Activated CD8-positive, alpha-beta T cell treated with anti-CD3 and anti-CD28 coated beads, Interleukin-2, amount 10 ng/mL, durations not matched to agents 7 days and 5 days (primary cell): ENCODE results near the gene SEC14L3. TPM values are rescaled to one million over a fixed set of nuclear protein-coding genes. Genes with fewer than 3 reads are reported as not detected.

Source experiments
- ATAC-seq: fragments of 150-1000 bp; cut with Tn5 transposase; one replicate; pipeline ENCODE4 v1.10.0; 2021; ENCODE audit warnings: moderate library complexity
- CTCF ChIA-PET: fragments of 350-600 bp; sonication (Branson Sonifier 250); formaldehyde crosslinking; loops from one replicate; lab custom pipeline; 2021; ENCODE audit warnings: antibody characterized with exemption; lab: Charles Lee
- POLR2A ChIA-PET: fragments of 350-600 bp; sonication (Branson Sonifier 250); formaldehyde crosslinking; loops from one replicate; lab custom pipeline; 2021; ENCODE audit warnings: antibody characterized with exemption; lab: Charles Lee
- DNase-seq: peaks from one replicate; pipeline ENCODE4 v3.0.0-alpha.2; 2020
- H3K27ac Mint-ChIP-seq: one replicate; pipeline ENCODE4 v1.8.0; 2021; ENCODE audit warnings: mild to moderate bottlenecking, mixed read lengths
- H3K27me3 Mint-ChIP-seq: one replicate; pipeline ENCODE4 v1.8.0; 2021; ENCODE audit warnings: low read depth, mixed read lengths
- H3K36me3 Mint-ChIP-seq: one replicate; pipeline ENCODE4 v1.8.0; 2021; ENCODE audit warnings: low read depth, mixed read lengths
- H3K4me1 Mint-ChIP-seq: one replicate; pipeline ENCODE4 v1.8.0; 2021; ENCODE audit warnings: low read depth, mixed read lengths
- H3K4me3 Mint-ChIP-seq: one replicate; pipeline ENCODE4 v1.8.0; 2021; ENCODE audit warnings: mild to moderate bottlenecking, mixed read lengths
- H3K9me3 Mint-ChIP-seq: one replicate; pipeline ENCODE4 v1.8.0; 2022; ENCODE audit warnings: mixed read lengths; ENCODE audit not compliant: insufficient read depth
- total RNA-seq, 2 experiments: library from RNA; stranded (reverse); gene quantifications; one replicate each; pipeline ENCODE4 v1.2.3, GENCODE V29; 2021

SEC14L3 gene
- total RNA-seq, 2 experiments from 2014 or later: not detected

GRCh38 chr22:30429887-30430286 is 41.9 kb downstream of the SEC14L3 start:
- H3K9me3 Mint-ChIP-seq: no peaks in the 10 kb centered on the region
- POLR2A ChIA-PET: no interaction called here
- CTCF ChIA-PET: no interaction called here

GRCh38 chr22:30427871-30428270 is 43.9 kb downstream of the SEC14L3 start:
- CTCF ChIA-PET: interaction anchor here (0.7 to 6.2 kb wide), 5 partner anchors 9 to 140 kb away, joined by 3 to 61 read pairs (median 4); no protein-coding TSS in a partner anchor
- ATAC-seq: no peak
- no peak for DNase-seq
- Mint-ChIP-seq H3K4me1 (peaks cover 28% of the 10 kb centered on the region), H3K9me3 (no peaks in the 10 kb centered on the region), H3K27ac (no peak overlapping the region), H3K27me3 (no peaks in the 10 kb centered on the region), H3K36me3 (peaks cover 36% of the 10 kb centered on the region), H3K4me3 (no peak overlapping the region)
- POLR2A ChIA-PET: interaction anchor here (0.7 kb wide), 1 partner anchor 1008 kb away, joined by 3 read pairs; no protein-coding TSS in a partner anchor

More at GRCh38 chr22:30429887-30430286, 41.9 kb downstream of the SEC14L3 start:
- ATAC-seq (no peak), DNase-seq (no peak)
- Mint-ChIP-seq H3K27me3 (no peaks in the 10 kb centered on the region), H3K4me1 (peaks cover 30% of the 10 kb centered on the region), H3K27ac (no peak overlapping the region), H3K36me3 (peaks cover 38% of the 10 kb centered on the region), H3K4me3 (no peak overlapping the region)

- ATAC-seq (peak; percentile 34), DNase-seq (peak; percentile 91)
- ChIA-PET CTCF (interaction anchor here (0.6 to 6.2 kb wide), 19 partner anchors 9 to 223 kb away, joined by 3 to 166 read pairs (median 4); partner anchors contain the start of genes CASTOR1, RNF215, SEC14L2 and TCN2), POLR2A (interaction anchor here (0.7 to 4.0 kb wide), 3 partner anchors 9 to 165 kb away, joined by 4 to 39 read pairs (median 4); partner anchors contain the start of gene PES1)
- Mint-ChIP-seq H3K9me3 (no peaks in the 10 kb centered on the region), H3K36me3 (peaks cover 46% of the 10 kb centered on the region), H3K4me3 (peak overlapping the region; percentile 97), H3K27me3 (no peaks in the 10 kb centered on the region), H3K4me1 (peaks cover 40% of the 10 kb centered on the region), H3K27ac (peak overlapping the region; percentile 96)
These were observed 45.1 kb downstream of the SEC14L3 start for GRCh38 chr22:30426388-30427353.

- Mint-ChIP-seq H3K36me3 (peaks cover 51% of the 10 kb centered on the region), H3K27me3 (no peaks in the 10 kb centered on the region), H3K27ac (peak within 1 kb of the TSS; percentile 97), H3K4me3 (peak within 1 kb of the TSS; percentile 97), H3K4me1 (peaks cover 45% of the 10 kb centered on the region), H3K9me3 (no peaks in the 10 kb centered on the region)
- POLR2A ChIA-PET: interaction anchor here (0.8 to 4.0 kb wide), 5 partner anchors 10 to 588 kb away, joined by 3 to 39 read pairs (median 4); partner anchors contain the start of genes ASCC2 and SEC14L2
- CTCF ChIA-PET: interaction anchor here (0.8 to 6.2 kb wide), 23 partner anchors 7 to 308 kb away, joined by 3 to 166 read pairs (median 6); partner anchors contain the start of genes CASTOR1, RNF215, SEC14L2 and TCN2
- DNase-seq (peak; percentile 58), ATAC-seq (peak; percentile 13)
These were observed 46.0 kb downstream of the SEC14L3 start, which contains the start of gene MTFP1 for GRCh38 chr22:30425616-30426387. Gene MTFP1, plus strand, starts transcription at chr22:30425768. Its CDS starts 112 bp downstream, at chr22:30425880.

- Mint-ChIP-seq H3K9me3 (no peaks in the 10 kb centered on the region), H3K4me1 (peaks cover 50% of the 10 kb centered on the region)
- CTCF ChIA-PET: interaction anchor here (1.0 to 6.2 kb wide), 14 partner anchors 8 to 307 kb away, joined by 3 to 166 read pairs (median 12); partner anchors contain the start of genes CASTOR1, RNF215, SEC14L2 and TCN2
These were observed 46.5 kb downstream of the SEC14L3 start for GRCh38 chr22:30425327-30425615.

GRCh38 chr22:30424534-30425326 is 47.1 kb downstream of the SEC14L3 start:
- Mint-ChIP-seq H3K36me3 (peaks cover 59% of the 10 kb centered on the region), H3K4me3 (peak overlapping the region; percentile 97), H3K9me3 (no peaks in the 10 kb centered on the region), H3K27me3 (no peaks in the 10 kb centered on the region), H3K4me1 (peaks cover 53% of the 10 kb centered on the region), H3K27ac (peak overlapping the region; percentile 97)
- DNase-seq: peak; percentile 48
- ChIA-PET CTCF (interaction anchor here (0.6 to 6.2 kb wide), 18 partner anchors 8 to 820 kb away, joined by 3 to 166 read pairs (median 8); partner anchors contain the start of genes CASTOR1, RNF215 and SEC14L2), POLR2A (interaction anchor here (0.6 to 4.0 kb wide), 15 partner anchors 11 to 587 kb away, joined by 3 to 39 read pairs (median 7); partner anchors contain the start of genes ASCC2, SEC14L2 and TBC1D10A)
- no peak for ATAC-seq

More at GRCh38 chr22:30425327-30425615, 46.5 kb downstream of the SEC14L3 start:
- Mint-ChIP-seq H3K27me3 (no peaks in the 10 kb centered on the region), H3K4me3 (peak overlapping the region; percentile 97), H3K36me3 (peaks cover 56% of the 10 kb centered on the region), H3K27ac (peak overlapping the region; percentile 96)
- POLR2A ChIA-PET: interaction anchor here (1.4 to 4.0 kb wide), 4 partner anchors 11 to 587 kb away, joined by 3 to 39 read pairs (median 11); partner anchors contain the start of genes ASCC2 and SEC14L2
- no peak for ATAC-seq
- DNase-seq: no peak

- no peaks in the 10 kb centered on the region for H3K27me3 Mint-ChIP-seq
- ChIA-PET POLR2A (interaction anchor here (0.6 to 4.0 kb wide), 17 partner anchors 10 to 586 kb away, joined by 3 to 39 read pairs (median 4); partner anchors contain the start of genes ASCC2, SEC14L2 and TBC1D10A), CTCF (interaction anchor here (0.5 to 6.2 kb wide), 19 partner anchors 9 to 840 kb away, joined by 3 to 166 read pairs (median 8); partner anchors contain the start of genes CASTOR1, RNF215 and SEC14L2)
- peak overlapping the region; percentile 97 for H3K27ac Mint-ChIP-seq
- ATAC-seq (peak; percentile 91), DNase-seq (peak; percentile 100)
- peaks cover 61% of the 10 kb centered on the region for H3K36me3 Mint-ChIP-seq
- H3K4me1 Mint-ChIP-seq: peaks cover 53% of the 10 kb centered on the region
- H3K4me3 Mint-ChIP-seq: peak overlapping the region; percentile 97
- H3K9me3 Mint-ChIP-seq: no peaks in the 10 kb centered on the region
These were observed 47.8 kb downstream of the SEC14L3 start for GRCh38 chr22:30423959-30424533.

GRCh38 chr22:30423301-30423958 is 48.4 kb downstream of the SEC14L3 start:
- ATAC-seq (peak; percentile 31), DNase-seq (peak; percentile 53)
- CTCF ChIA-PET: interaction anchor here (0.5 to 6.2 kb wide), 18 partner anchors 9 to 839 kb away, joined by 3 to 166 read pairs (median 8); partner anchors contain the start of genes CASTOR1, RNF215 and SEC14L2
- H3K27me3 Mint-ChIP-seq: no peaks in the 10 kb centered on the region
- H3K4me3 Mint-ChIP-seq: peak overlapping the region; percentile 97
- POLR2A ChIA-PET: interaction anchor here (0.6 to 4.0 kb wide), 15 partner anchors 9 to 140 kb away, joined by 3 to 39 read pairs (median 7); partner anchors contain the start of genes SEC14L2 and TBC1D10A
- H3K4me1 Mint-ChIP-seq: peaks cover 53% of the 10 kb centered on the region
- H3K27ac Mint-ChIP-seq: peak overlapping the region; percentile 97
- H3K9me3 Mint-ChIP-seq: no peaks in the 10 kb centered on the region
- peaks cover 60% of the 10 kb centered on the region for H3K36me3 Mint-ChIP-seq
